Osteocyte (in vitro differentiated cells): ENCODE results near the gene RALA. TPM values are rescaled to one million over a fixed set of nuclear protein-coding genes. Genes with fewer than 3 reads are reported as not detected.

Source experiments
- DNase-seq: peaks from one replicate; pipeline ENCODE4 v3.0.0; 2021; ENCODE audit warnings: mixed read lengths; ENCODE audit not compliant: unreplicated experiment; ENCODE audit errors: extremely low spot score
- H3K27ac Mint-ChIP-seq: one replicate; pipeline ENCODE4 v1.8.0; 2021; ENCODE audit warnings: mild to moderate bottlenecking, mixed read lengths; ENCODE audit not compliant: unreplicated experiment
- H3K27me3 Mint-ChIP-seq: one replicate; pipeline ENCODE4 v1.8.0; 2021; ENCODE audit warnings: mixed read lengths; ENCODE audit not compliant: unreplicated experiment
- H3K36me3 Mint-ChIP-seq: one replicate; pipeline ENCODE4 v1.8.0; 2021; ENCODE audit warnings: mixed read lengths; ENCODE audit not compliant: unreplicated experiment
- H3K4me1 Mint-ChIP-seq: one replicate; pipeline ENCODE4 v1.8.0; 2021; ENCODE audit warnings: mixed read lengths; ENCODE audit not compliant: unreplicated experiment
- H3K4me3 Mint-ChIP-seq: one replicate; pipeline ENCODE4 v1.8.0; 2021; ENCODE audit warnings: mild to moderate bottlenecking, moderate library complexity, mixed read lengths; ENCODE audit not compliant: unreplicated experiment
- H3K9me3 Mint-ChIP-seq: one replicate; pipeline ENCODE4 v1.8.0; 2021; ENCODE audit warnings: mixed read lengths; ENCODE audit not compliant: unreplicated experiment
- total RNA-seq: library from RNA; stranded (reverse); gene quantifications from 2 replicates; pipeline ENCODE4 v1.2.1, GENCODE V29; 2021
- TF ChIP-seq, protein P1 (sequence below): fragments of 200-600 bp; sonication (generic); IDR thresholded peaks from 2 replicates; pipeline ENCODE4 v1.5.0; 2021; ENCODE audit warnings: antibody characterized with exemption, mild to moderate bottlenecking, moderate library complexity

Gene RALA
- total RNA-seq, 1 donor from 2014 or later = 30.5 TPM

DNA sequence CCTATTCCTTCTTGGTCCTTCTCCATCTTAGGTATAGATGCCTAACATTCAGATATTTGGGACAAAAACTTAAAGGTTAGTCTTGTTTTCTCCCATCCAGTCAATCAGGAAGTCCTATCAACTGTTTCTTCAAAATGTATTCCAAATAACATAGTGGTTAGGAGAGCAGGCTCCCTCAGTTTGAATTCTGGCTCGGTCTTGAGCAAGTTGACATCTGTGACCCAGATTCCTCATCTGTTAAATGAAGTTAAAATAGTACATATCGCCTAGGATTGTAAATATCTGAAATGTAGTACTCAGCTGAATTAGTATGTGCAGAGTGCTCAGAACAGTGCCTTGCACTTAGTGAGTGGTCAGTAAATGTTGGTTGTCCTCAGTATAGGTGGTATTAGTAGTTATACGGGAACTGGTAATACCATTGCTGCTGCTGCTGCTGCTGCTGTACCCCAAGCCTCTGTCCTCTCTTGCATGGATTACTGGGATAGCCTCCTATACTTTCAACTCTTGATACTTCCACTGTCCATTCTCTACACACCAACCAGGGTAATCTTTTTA, 58.6 kb downstream of the RALA start:
- Mint-ChIP-seq H3K27ac (no peak overlapping the region), H3K4me3 (no peak overlapping the region), H3K27me3 (no peaks in the 10 kb centered on the region), H3K36me3 (peaks cover 5% of the 10 kb centered on the region), H3K9me3 (no peaks in the 10 kb centered on the region), H3K4me1 (peaks cover 27% of the 10 kb centered on the region)
- TF ChIP-seq, protein P1, sequence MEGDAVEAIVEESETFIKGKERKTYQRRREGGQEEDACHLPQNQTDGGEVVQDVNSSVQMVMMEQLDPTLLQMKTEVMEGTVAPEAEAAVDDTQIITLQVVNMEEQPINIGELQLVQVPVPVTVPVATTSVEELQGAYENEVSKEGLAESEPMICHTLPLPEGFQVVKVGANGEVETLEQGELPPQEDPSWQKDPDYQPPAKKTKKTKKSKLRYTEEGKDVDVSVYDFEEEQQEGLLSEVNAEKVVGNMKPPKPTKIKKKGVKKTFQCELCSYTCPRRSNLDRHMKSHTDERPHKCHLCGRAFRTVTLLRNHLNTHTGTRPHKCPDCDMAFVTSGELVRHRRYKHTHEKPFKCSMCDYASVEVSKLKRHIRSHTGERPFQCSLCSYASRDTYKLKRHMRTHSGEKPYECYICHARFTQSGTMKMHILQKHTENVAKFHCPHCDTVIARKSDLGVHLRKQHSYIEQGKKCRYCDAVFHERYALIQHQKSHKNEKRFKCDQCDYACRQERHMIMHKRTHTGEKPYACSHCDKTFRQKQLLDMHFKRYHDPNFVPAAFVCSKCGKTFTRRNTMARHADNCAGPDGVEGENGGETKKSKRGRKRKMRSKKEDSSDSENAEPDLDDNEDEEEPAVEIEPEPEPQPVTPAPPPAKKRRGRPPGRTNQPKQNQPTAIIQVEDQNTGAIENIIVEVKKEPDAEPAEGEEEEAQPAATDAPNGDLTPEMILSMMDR = no peak
- DNase-seq = no peak

DNA sequence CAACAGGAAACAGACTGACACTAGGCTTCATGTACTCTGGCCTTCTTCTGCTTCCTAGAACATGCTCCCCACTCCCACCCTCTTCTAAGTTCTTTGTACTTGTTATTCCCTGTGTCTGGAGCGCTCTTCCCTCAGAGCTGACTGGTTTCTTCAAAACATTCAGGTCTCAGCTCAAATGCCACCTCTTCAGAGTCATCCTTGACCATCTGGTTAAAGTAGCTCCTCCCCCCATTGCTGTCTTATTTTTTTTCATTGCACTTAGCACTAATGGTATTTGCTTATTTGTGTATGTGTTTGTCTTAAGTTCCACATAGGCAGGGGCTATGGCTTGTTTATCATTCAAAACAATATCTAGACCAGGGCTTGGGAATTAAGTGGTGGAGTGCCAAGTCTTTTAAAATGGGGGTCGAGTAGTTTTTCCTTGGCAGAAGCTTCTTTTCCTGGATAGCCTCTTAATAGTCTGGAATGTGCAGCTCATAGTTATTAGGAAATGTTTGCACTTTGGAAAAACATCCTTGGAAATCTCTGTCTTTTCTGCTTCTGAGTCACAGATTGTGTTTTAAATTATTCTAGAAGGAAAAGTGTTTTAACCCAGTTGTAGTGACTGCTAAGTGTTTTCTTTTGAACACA, 60.0 kb downstream of the RALA start:
- Mint-ChIP-seq H3K27me3 (no peaks in the 10 kb centered on the region), H3K27ac (peak overlapping the region; percentile 74), H3K4me1 (peaks cover 27% of the 10 kb centered on the region), H3K4me3 (no peak overlapping the region), H3K9me3 (no peaks in the 10 kb centered on the region), H3K36me3 (peaks cover 11% of the 10 kb centered on the region)
- TF ChIP-seq, protein P1 = no peak
- DNase-seq = no peak

DNA sequence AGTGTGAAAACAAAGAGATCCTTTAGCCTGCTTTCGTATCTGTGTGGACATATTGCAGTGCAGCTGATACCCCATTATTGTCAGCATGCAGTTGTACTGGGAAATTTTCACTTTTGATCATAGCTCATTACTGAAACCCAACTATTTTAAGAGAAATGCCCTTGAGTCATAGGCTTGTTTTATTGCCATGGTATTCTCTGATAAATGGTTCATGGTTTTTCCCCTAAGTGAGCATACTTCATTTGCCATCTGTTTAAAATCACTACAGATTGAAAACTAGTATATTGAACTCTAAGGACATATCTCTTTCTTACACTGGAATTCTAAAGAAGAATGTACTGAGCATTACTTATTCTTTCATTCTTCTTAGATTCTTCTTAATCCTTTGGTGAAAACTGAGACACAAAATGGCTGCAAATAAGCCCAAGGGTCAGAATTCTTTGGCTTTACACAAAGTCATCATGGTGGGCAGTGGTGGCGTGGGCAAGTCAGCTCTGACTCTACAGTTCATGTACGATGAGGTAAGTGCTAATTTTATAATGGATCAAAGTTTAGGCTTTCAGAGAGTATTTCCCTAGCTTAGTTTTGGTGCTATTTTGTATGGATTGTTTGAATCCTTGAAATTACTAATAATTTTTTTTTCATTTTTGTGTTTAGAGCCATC, 63.0 kb downstream of the RALA start:
- H3K4me3 Mint-ChIP-seq = no peak overlapping the region
- H3K9me3 Mint-ChIP-seq = no peaks in the 10 kb centered on the region
- no peak overlapping the region for H3K27ac Mint-ChIP-seq
- TF ChIP-seq, protein P1 = no peak
- H3K4me1 Mint-ChIP-seq = peaks cover 23% of the 10 kb centered on the region
- H3K36me3 Mint-ChIP-seq = peaks cover 18% of the 10 kb centered on the region
- DNase-seq = no peak
- H3K27me3 Mint-ChIP-seq = no peaks in the 10 kb centered on the region

DNA sequence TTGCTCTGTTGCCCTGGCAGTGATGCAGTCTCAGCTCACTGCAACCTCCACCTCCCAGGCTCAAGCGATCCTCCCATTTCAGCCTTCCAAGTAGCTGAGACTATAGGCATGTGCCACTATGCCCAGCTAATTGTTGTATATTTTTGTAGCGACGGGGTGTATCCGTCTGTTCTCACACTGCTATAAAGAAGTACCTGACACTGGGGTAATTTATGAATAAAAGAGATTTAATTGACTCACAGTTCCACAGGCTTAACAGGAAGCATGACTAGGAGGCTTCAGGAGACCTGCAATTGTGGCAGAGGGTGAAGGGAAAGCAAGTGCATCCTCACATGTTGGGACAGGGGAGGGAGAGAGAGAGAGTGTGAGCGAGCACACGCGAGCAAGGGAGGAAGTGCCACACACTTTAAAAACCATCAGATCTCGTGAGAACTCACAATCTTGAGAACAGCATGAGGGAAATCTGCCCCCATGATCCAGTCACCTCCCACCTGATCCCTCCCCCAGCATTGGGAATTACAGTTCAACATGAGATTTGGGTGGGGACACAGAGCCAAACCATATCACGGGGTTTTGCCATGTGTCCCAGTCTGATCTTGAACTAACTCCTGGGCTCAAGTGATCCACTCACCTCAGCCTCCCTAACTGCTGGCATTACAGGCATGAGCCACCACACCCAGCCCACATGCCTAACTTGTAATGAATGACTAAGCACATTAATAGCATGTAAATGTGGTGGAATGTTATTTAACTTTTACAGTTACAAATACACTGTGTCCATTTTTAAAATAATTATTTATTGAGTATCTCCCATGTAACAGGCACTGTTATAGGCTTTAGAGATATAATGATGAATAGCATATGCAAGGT, 65.5 kb downstream of the RALA start:
- H3K9me3 Mint-ChIP-seq = no peaks in the 10 kb centered on the region
- H3K27ac Mint-ChIP-seq = no peak overlapping the region
- TF ChIP-seq, protein P1 = no peak
- DNase-seq = no peak
- H3K36me3 Mint-ChIP-seq = peaks cover 26% of the 10 kb centered on the region
- no peaks in the 10 kb centered on the region for H3K27me3 Mint-ChIP-seq
- H3K4me3 Mint-ChIP-seq = no peak overlapping the region
- peaks cover 18% of the 10 kb centered on the region for H3K4me1 Mint-ChIP-seq
